Heart right ventricle (tissue), 16 donors: ENCODE data around the gene HIVEP2. TPM values are rescaled to one million over a fixed set of nuclear protein-coding genes. Genes with fewer than 3 reads are reported as not detected.

Experiments
- ATAC-seq, 8 donors: fragments of 200-7000 bp; cut with Tn5 transposase; one replicate each; pipeline ENCODE4 v1.9.1; 2020; ENCODE audit warnings: mild to moderate bottlenecking in 8 of 8, moderate library complexity in 8 of 8, moderate number of reproducible peaks in 1 of 8
- DNase-seq, 2 donors: peaks; one replicate each; pipeline ENCODE4 v3.0.0-alpha.2; 2020
- H3K27ac ChIP-seq, 10 donors: fragments of 200-600 bp; sonication (generic) in 2 of 10; one replicate each; pipeline versions ENCODE4 v1.5.0 to v1.8.0; 2020 to 2022; ENCODE audit warnings: mild to moderate bottlenecking in 3 of 10
- H3K27me3 ChIP-seq, 7 donors: fragments of 200-600 bp; one replicate each; pipeline ENCODE4 v1.8.0; 2021 to 2022; ENCODE audit warnings: mild to moderate bottlenecking in 2 of 7
- H3K36me3 ChIP-seq, 9 donors: fragments of 200-600 bp; sonication (generic) in 1 of 9; one replicate each; pipeline versions ENCODE4 v1.5.0 to v1.8.0; 2020 to 2022; ENCODE audit warnings: mild to moderate bottlenecking in 2 of 9
- H3K4me1 ChIP-seq, 9 donors: fragments of 200-600 bp; sonication (generic) in 1 of 9; one replicate each; pipeline versions ENCODE4 v1.5.0 to v1.8.0; 2020 to 2022; ENCODE audit warnings: mild to moderate bottlenecking in 4 of 9
- H3K4me3 ChIP-seq, 10 donors: fragments of 200-600 bp; sonication (generic) in 2 of 10; one replicate each; pipeline versions ENCODE4 v1.5.0 to v1.8.0; 2020 to 2022; ENCODE audit warnings: mild to moderate bottlenecking in 7 of 10, moderate library complexity in 2 of 10
- H3K9me3 ChIP-seq, 11 donors: fragments of 200-600 bp in 10 of 11; sonication (generic) in 2 of 11; one replicate each; pipeline versions ENCODE4 v1.5.0 to v1.8.0; 2013 to 2022; ENCODE audit warnings: mild to moderate bottlenecking in 2 of 11, control low read depth in 1 of 11, moderate library complexity in 1 of 11
- WGBS, 2 donors: extraction: QIAGEN DNeasy Blood & Tissue Kit; methylation state at CpG; one replicate each; pipeline ENCODE4 v1.1.7; 2013; ENCODE audit warnings: inconsistent platforms in 1 of 2; 5-methylcytosine and 5-hydroxymethylcytosine counted together
- intact Hi-C, 10 donors: fragments of 100-400 bp; cut with DNase I; formaldehyde crosslinking; loops; one replicate each; pipeline versions ENCODE4 v1.11.1 to v1.14.2; 2022
- polyA plus RNA-seq, 2 donors: library from polyadenylated mRNA; stranded (reverse); fragments of 200-250 nt; gene quantifications; one replicate each; pipeline ENCODE4 v1.2.3, GENCODE V29; 2013
- total RNA-seq, 10 donors: library from RNA; stranded (reverse); fragmentation: NEBNext Ultra II Directional in 3 of 10; extraction: Animal tissue kit (Norgen Biotek cat#: 25700) in 3 of 10; gene quantifications; one replicate each; pipeline versions ENCODE4 v1.2.1 to v1.2.4, GENCODE V29; 2021 to 2023
- TF ChIP-seq, protein P1 (sequence below), 9 donors: fragments of 200-600 bp; sonication (generic) in 2 of 9; IDR thresholded peaks; one replicate each; pipeline versions ENCODE4 v1.5.0 to v1.8.0; 2021 to 2022; ENCODE audit warnings: antibody characterized with exemption in 9 of 9, mild to moderate bottlenecking in 5 of 9, moderate library complexity in 1 of 9
- donor health status: Arrhythmogenic right ventricular cardiomyopathy.
- donor health status: ischemic (EF 13 %, LVEDD 7.1; RV severe dilation, severe dysfunction).
- donor health status: healthy with polysubstance abuse.
- donor health status: DM: no; HTN: yes; CAD: no.
- donor health status: DM: no; HTN: no; CAD: no.
- donor health status: ischemic (EF 25% LVEDD 6.9; RV normal size, moderate dysfunction).
- donor health status: ischemic (EF 25% LVEDD 5.7; RV mildly dilated, moderate dysfunction).
- donor health status: healthy.
- donor health status: DM: yes; HTN: yes; CAD: no.
- donor health status: Ischemic cardiomyopathy.
- donor health status: ischemic (EF 35%, LVEDD 5.7; RV mildly dilated, moderate dysfunction).
- donor health status: nonischemic (EF 11% LVEDD 7.7; RV severe dilation, severe dysfunction).
- donor health status: DM: yes; HTN: yes; CAD: no.
- donor health status: PGD.
- donor health status: ischemic (EF 29% LVEDD 5.4; RV normal size, mild dysfunction).
- donor health status: nonischemic (EF 23%, LVEDD 6.1; RV moderate dilation, normal function).

The HIVEP2 gene
- total and polyA plus RNA-seq, 12 donors = 2.1 to 31.6 (median 21.2) TPM

GRCh38 chr6:142822842-142823241, 122.1 kb downstream of the HIVEP2 start:
- DNase-seq (no peak), ATAC-seq (no peak)
- intact Hi-C loops = loop anchor here in 2 of 10 donors (5.0 to 10.0 kb wide), 2 partner anchors 62 to 124 kb away; partner anchors contain the start of gene HIVEP2 (in 1 of the 2)
- 71 to 72% methylated on average over 3 of the region's 3 CpGs for WGBS, 2 donors
- H3K27ac ChIP-seq = peak overlapping the region in 1 of 10 donors; percentile 3
- TF ChIP-seq, protein P1, sequence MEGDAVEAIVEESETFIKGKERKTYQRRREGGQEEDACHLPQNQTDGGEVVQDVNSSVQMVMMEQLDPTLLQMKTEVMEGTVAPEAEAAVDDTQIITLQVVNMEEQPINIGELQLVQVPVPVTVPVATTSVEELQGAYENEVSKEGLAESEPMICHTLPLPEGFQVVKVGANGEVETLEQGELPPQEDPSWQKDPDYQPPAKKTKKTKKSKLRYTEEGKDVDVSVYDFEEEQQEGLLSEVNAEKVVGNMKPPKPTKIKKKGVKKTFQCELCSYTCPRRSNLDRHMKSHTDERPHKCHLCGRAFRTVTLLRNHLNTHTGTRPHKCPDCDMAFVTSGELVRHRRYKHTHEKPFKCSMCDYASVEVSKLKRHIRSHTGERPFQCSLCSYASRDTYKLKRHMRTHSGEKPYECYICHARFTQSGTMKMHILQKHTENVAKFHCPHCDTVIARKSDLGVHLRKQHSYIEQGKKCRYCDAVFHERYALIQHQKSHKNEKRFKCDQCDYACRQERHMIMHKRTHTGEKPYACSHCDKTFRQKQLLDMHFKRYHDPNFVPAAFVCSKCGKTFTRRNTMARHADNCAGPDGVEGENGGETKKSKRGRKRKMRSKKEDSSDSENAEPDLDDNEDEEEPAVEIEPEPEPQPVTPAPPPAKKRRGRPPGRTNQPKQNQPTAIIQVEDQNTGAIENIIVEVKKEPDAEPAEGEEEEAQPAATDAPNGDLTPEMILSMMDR (IDR thresholded peaks at IDR 0.05) = peak in 5 of 9 donors; percentile 14 to 31 (median 16)
- no peaks in the 10 kb centered on the region for H3K9me3 ChIP-seq
- peaks cover 11 to 77% (median 66%) of the 10 kb centered on the region in 9 donors for H3K4me1 ChIP-seq
- no peak overlapping the region for H3K4me3 ChIP-seq
- no peaks in the 10 kb centered on the region for H3K27me3 ChIP-seq
- no peaks in the 10 kb centered on the region for H3K36me3 ChIP-seq

DNA sequence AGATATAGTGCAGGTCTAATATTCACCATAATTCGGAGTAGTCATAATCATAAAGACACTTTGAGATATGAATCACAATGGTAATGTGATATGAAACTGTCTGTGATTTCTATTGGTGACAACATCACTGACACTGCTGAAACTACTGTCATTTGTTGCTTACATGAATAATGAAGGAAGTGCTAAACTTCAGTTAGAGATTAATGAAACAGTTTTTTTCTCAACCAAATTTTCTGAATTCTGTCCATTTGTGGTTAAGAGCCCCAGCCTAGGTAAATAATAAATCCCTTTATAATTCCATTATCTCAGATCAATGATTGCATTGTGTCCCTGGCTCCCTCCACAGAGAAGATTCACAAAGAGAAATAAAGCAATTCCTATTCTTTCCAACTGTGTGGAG, 122.6 kb downstream of the HIVEP2 start:
- no peaks in the 10 kb centered on the region for H3K9me3 ChIP-seq
- ATAC-seq (no peak), DNase-seq (no peak)
- H3K27ac ChIP-seq = peak overlapping the region in 2 of 10 donors; percentile 28 to 87
- TF ChIP-seq, protein P1 (IDR thresholded peaks at IDR 0.05) = no peak
- H3K27me3 ChIP-seq = no peaks in the 10 kb centered on the region
- intact Hi-C loops = loop anchor here in 2 of 10 donors (5.0 to 10.0 kb wide), 2 partner anchors 62 to 125 kb away; partner anchors contain the start of gene HIVEP2 (in 1 of the 2)
- H3K4me3 ChIP-seq = no peak overlapping the region
- WGBS, 2 donors = 87 to 89% methylated on average over 1 of the region's 1 CpG
- H3K4me1 ChIP-seq = peaks cover 11 to 72% (median 61%) of the 10 kb centered on the region in 9 donors
- H3K36me3 ChIP-seq = no peaks in the 10 kb centered on the region

- ATAC-seq (peak in 5 of 8 donors; percentile 26 to 87 (median 43)), DNase-seq (no peak)
- intact Hi-C loops = loop anchor here in 2 of 10 donors (5.0 to 10.0 kb wide), 2 partner anchors 63 to 125 kb away; partner anchors contain the start of gene HIVEP2 (in 1 of the 2)
- Histone ChIP-seq H3K36me3 (no peaks in the 10 kb centered on the region), H3K4me3 (no peak overlapping the region), H3K27ac (peak overlapping the region in 3 of 10 donors; percentile 28 to 87 (median 86)), H3K27me3 (no peaks in the 10 kb centered on the region), H3K4me1 (peaks cover 11 to 67% (median 56%) of the 10 kb centered on the region in 9 donors), H3K9me3 (no peaks in the 10 kb centered on the region)
- TF ChIP-seq, protein P1 (IDR thresholded peaks at IDR 0.05) = no peak
- WGBS, 2 donors = 21 to 27% methylated on average over 4 of the region's 4 CpGs
Measured at GRCh38 chr6:142821860-142822259, 123.1 kb downstream of the HIVEP2 start.

DNA sequence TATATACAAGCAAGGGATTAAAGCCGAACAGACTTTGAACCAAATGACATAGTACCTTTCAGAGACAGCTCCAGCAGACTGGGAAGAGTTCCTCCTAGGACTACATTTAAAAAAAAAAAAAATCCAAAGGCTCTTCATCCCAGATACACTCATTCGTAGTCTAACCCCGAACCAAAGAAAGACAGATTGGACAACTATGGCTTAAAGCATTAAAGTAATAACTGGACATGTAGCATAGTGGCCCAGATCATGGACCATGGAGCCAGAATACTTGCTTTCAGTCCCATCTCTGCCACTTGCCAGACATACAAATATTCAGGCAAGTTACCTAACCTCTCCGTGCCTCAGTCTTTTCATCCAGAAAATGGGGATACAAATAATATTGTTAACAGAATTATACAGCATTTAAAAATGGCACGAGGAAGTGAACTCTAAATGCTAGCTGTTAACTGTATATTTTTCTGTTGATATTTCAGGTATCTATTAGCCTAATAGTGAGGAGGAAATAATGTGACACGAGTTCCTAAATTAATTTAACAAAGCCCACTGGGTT, 123.7 kb downstream of the HIVEP2 start:
- H3K36me3 ChIP-seq = no peaks in the 10 kb centered on the region
- peaks cover 11 to 69% (median 54%) of the 10 kb centered on the region in 9 donors for H3K4me1 ChIP-seq
- ATAC-seq (no peak), DNase-seq (no peak)
- no peaks in the 10 kb centered on the region for H3K27me3 ChIP-seq
- H3K9me3 ChIP-seq = no peaks in the 10 kb centered on the region
- no peak overlapping the region for H3K4me3 ChIP-seq
- TF ChIP-seq, protein P1 (IDR thresholded peaks at IDR 0.05) = no peak
- H3K27ac ChIP-seq = peak overlapping the region in 6 of 10 donors; percentile 23 to 87 (median 76)
- 77 to 78% methylated on average over 6 of the region's 6 CpGs for WGBS, 2 donors
- intact Hi-C loops = loop anchor here in 2 of 10 donors (5.0 to 10.0 kb wide), 2 partner anchors 64 to 126 kb away; partner anchors contain the start of gene HIVEP2 (in 1 of the 2)
